Endothelial cell of umbilical vein (primary cell): ENCODE measurements around the gene CIC.

ENCODE experiments used
- EZH2 ChIP-seq: IDR thresholded peaks from 2 replicates; pipeline ENCODE4 v1.6.1; 2012; ENCODE audit warnings: borderline replicate concordance, low read depth, mild to moderate bottlenecking, moderate library complexity, low read length, inconsistent platforms; ENCODE audit not compliant: severe bottlenecking
- FOS ChIP-seq: IDR thresholded peaks from 2 replicates; pipeline ENCODE4 v1.6.1; 2011; ENCODE audit warnings: mild to moderate bottlenecking, low read length, moderate library complexity, borderline replicate concordance; ENCODE audit not compliant: insufficient read depth
- JUN ChIP-seq: IDR thresholded peaks from 2 replicates; pipeline ENCODE4 v1.6.1; 2011; ENCODE audit warnings: borderline replicate concordance, low read depth; ENCODE audit not compliant: insufficient read length, insufficient read depth
- MYC ChIP-seq: IDR thresholded peaks from one replicate; pipeline ENCODE4 v1.6.1; 2011; ENCODE audit warnings: mild to moderate bottlenecking, low read depth, low read length
- POLR2A ChIP-seq: IDR thresholded peaks from 2 replicates; pipeline ENCODE4 v1.6.1; 2012; ENCODE audit warnings: low read depth, mild to moderate bottlenecking, control low read depth, low read length
- POLR2AphosphoS5 ChIP-seq: IDR thresholded peaks from 2 replicates; pipeline ENCODE4 v1.6.1; 2012; ENCODE audit warnings: low read depth, mild to moderate bottlenecking, control low read depth, low read length, moderate library complexity; ENCODE audit not compliant: insufficient read depth
- TF ChIP-seq, protein P1 (sequence below), 2 donors: IDR thresholded peaks; 1 replicate in 1 of 2; 2 replicates in 1 of 2; pipeline ENCODE4 v1.5.1; 2011; ENCODE audit warnings: low read length in 2 of 2, mild to moderate bottlenecking in 2 of 2, moderate library complexity in 2 of 2, control low read depth in 1 of 2, inconsistent platforms in 1 of 2, low read depth in 1 of 2; ENCODE audit not compliant: insufficient read depth in 1 of 2; ENCODE audit errors: extremely low read depth in 1 of 2
- TF ChIP-seq, protein P2 (sequence below): IDR thresholded peaks from 2 replicates; pipeline ENCODE4 v1.6.1; 2011; ENCODE audit not compliant: insufficient read depth, insufficient read length

DNA sequence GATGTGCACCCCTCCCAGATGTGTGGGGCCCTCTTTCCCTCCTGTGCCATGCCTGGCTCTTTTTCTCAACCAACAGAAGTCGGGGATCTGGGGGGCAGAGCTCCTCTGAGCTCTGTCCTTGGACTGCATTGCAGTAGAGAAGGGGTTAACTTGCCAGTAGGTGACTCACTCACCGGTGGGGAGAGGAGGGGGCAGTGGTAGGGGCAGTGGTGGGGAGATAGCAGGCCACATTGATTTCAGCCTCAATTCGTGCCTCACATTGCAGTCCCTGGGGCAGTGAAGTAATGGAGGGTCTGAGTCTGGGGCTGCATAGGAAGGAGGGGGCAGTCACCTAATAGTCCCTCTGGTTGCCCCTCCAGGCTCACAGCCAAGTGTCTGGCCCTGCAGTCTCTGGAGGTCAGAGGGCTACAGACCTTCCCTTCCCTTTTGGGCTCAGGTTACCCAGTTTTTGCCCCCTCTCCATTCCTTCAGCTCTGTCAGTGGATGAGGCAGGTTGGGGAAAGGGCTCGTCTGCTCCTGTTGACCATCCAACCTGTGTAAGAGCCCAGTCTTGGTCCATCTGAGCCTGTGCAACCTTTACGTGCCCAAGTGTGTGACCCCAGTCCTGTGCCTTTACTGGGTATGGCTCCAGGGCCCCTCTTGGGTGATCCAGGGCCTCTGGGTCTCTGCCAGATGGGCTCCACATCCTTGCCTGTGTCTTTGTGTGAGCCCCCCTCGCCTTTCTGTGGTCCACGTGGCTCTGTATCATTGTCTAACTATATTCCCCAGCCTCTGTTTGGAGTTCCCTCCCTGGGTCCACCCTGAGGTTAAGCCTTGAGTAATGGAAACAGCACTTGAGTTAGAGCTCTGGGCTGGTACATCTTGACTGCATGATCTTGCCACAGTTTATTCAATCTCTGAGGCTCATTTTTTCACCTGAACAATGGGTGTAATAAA, 13.0 kb downstream of the CIC start:
- TF ChIP-seq, protein P1, sequence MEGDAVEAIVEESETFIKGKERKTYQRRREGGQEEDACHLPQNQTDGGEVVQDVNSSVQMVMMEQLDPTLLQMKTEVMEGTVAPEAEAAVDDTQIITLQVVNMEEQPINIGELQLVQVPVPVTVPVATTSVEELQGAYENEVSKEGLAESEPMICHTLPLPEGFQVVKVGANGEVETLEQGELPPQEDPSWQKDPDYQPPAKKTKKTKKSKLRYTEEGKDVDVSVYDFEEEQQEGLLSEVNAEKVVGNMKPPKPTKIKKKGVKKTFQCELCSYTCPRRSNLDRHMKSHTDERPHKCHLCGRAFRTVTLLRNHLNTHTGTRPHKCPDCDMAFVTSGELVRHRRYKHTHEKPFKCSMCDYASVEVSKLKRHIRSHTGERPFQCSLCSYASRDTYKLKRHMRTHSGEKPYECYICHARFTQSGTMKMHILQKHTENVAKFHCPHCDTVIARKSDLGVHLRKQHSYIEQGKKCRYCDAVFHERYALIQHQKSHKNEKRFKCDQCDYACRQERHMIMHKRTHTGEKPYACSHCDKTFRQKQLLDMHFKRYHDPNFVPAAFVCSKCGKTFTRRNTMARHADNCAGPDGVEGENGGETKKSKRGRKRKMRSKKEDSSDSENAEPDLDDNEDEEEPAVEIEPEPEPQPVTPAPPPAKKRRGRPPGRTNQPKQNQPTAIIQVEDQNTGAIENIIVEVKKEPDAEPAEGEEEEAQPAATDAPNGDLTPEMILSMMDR (IDR thresholded peaks at IDR 0.05; ENCODE audit: extremely low read depth in 1 of 2, insufficient read depth in 1 of 2, low read depth in 1 of 2, low read length in 2 of 2) = no peak
- TF ChIP-seq, protein P2, sequence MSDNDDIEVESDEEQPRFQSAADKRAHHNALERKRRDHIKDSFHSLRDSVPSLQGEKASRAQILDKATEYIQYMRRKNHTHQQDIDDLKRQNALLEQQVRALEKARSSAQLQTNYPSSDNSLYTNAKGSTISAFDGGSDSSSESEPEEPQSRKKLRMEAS = peak; percentile 5
- TF ChIP-seq EZH2 = no peak
- no peak for TF ChIP-seq POLR2A
- TF ChIP-seq POLR2AphosphoS5 = no peak
- TF ChIP-seq MYC = no peak
- TF ChIP-seq JUN = no peak
- TF ChIP-seq FOS = peak; percentile 58
